SK-N-DZ (cell line): ENCODE data around the gene SLC43A1.

Source experiments
- DNase-seq: peaks from one replicate; pipeline ENCODE4 v3.0.0-alpha.2; 2015; ENCODE audit warnings: low spot score

The SLC43A1 gene

DNA sequence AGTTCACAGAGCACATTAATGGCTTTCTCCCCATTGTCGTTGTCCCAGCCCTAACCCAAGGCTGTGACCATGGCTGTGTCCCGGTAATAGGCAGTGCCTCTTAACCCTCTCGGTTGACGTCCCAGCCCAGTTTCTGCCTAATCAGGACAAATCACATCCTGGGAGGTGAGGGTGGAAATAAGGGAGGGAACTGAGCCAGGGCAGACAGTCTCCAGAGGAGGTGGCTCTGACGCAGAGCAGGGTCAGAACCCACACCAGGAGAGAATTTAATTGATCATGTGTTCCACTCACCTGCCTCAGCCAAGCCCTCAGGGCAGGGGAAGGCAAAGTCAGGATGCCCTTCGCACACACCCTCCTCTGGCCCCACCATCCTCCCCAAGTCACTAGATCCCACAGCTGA is 17.0 kb downstream of the SLC43A1 start:
- DNase-seq, result no peak

DNA sequence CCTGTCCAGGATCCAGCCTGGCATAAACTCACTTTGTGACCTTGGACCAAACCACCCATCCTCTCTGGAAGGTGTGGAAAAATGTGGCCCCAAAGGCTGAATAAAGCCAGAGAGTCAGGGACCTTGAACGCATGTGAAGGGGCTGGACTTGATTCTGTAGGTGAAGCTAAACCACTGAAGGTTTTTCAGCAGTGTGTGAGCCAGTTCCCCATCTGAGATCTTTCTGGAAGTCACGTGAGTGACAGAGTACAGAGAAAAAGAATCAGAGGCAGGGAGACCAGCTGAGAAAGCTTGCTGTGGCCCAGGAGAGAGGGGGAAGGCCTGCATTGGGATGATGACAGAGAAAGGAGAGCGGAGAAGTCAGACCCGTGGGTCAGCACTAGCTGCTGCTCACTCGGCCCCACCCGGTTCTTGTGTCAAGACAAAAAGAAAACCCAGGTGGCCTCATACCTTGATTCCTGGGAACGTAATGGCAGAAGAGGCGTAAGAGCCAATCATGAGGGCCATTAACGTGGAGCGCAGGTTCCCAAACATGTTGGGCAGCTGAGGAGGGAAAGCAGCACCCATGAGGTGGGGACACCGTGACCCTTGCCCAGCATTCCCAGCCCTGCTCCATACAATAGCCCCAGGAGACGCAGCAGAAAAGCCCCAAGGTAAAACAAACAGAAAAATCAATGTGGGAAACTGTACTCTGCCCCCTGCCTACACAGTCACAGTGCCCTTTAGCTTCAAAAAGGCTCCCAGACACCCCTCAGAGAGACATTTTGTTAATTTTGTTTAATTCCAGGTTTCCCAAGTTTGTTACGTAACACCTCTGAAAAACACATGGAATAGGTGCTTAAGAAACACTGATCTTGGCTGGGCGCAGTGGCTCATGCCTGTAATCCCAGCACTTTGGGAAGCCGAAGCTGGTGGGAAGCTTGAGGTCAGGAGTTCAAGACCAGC is 17.9 kb downstream of the SLC43A1 start:
- DNase-seq, result no peak

DNA sequence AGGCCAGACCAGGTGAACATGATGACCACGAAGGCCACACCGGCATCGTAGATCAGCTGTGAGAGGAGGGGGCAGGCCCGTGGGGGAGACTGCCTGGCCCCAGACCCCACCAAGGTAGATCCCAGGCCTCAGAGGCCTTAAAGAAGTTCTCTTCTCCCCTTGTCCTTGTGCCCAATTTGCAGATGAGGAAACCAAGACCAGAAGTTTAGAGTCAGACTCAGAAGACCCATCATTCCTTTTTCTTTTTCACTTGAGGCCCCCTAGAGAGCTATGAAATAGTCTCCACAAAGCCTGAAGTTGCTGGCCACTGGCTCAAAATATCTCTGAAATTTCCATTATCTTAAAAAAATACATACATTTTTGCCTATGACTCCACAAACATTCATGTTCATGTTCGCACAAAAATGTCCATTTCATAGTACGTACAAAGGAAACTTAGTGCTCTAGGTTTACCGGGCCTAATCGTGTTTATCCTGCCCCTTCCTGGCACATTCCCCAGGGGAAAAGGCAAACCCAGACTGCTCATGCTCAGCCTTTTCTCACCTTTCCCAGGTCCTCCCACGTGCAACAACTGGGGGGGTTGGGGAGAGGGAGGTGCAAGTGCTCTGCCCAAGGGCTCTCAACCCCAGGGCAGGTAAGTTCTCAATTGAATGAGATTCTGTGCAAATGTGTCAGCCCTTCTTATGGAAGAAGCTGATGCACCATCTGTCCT is 19.2 kb downstream of the SLC43A1 start:
- DNase-seq, result no peak

DNA sequence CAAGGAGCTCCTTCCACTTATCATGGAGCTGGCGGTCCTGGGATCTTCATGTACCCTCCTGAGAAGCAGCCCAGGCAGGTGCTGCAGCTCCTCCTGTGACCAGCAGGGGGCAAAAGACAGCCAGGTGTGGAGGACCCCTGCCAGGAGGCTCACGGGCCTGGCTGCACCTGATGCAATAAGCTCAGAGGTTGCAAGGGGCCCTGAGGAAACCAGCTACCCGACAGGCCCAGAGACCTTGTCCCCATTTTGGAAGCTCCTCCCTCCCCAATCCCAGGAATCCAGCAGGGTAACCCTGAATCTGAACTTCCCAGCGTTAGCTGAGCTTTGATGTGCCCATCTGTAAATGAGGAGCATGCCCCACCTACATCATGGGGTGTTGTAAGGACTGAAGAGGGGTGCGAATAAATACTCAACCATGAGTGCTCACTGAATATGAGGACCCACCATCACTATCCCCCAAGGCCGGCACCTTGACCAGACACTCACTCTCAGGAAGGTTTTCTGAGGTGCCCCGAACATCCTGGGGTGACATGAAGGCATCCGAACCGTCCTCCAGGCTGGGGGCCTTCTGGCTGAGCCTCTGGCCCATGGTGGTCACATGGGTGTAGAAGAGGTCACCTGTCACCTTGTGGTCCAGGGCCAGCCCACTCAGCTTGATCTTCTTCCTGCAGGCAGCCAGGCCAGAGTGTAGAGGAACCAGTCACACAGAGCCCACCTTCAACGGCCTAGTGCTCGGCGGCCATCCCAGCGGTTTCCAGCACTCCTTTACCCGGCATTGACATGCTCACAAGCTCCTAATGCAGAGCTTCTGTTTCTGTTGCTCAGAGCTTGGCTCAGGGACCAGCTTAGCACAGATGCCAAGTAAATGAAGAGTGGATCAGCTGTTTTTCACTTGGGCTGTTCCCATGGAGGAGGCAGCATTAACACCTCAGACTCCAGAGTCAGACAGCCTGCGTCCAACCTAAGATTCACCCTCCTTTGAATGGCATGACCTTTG is 21.7 kb downstream of the SLC43A1 start:
- DNase-seq, result peak; percentile 67

DNA sequence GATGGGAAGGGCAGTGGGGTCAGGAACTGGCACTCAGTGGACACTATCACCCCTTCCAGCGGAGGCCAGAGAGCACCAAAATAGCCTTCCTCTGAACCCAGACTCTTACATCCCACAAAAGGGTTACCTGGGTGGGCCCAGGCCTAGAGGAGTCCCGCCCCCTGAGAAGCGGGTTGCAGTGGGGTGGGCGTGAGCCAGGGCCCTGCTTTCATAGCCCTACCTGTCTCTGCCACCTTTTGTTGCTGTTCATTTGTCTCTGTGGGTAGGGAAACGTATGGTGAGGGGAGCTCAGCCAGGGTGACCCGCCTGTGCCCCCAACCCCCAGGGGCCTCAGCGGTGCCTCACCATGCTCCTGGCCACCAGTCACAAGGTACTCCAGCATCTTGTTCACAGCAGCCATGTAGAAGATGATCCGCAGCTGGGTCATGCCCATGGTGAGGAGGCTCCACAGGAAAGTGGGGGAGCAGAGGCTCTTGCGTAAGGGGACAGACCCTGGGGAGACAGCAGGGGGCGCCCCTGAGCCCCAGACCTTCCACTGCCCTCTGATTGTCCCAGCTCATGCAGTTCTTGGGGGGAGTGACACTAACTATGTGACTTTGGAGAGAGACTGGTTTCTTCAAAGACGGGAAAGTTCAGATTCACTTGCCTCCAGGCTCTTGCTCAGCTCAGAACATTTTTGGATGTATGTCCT is 24.0 kb downstream of the SLC43A1 start:
- DNase-seq, result peak; percentile 43

DNA sequence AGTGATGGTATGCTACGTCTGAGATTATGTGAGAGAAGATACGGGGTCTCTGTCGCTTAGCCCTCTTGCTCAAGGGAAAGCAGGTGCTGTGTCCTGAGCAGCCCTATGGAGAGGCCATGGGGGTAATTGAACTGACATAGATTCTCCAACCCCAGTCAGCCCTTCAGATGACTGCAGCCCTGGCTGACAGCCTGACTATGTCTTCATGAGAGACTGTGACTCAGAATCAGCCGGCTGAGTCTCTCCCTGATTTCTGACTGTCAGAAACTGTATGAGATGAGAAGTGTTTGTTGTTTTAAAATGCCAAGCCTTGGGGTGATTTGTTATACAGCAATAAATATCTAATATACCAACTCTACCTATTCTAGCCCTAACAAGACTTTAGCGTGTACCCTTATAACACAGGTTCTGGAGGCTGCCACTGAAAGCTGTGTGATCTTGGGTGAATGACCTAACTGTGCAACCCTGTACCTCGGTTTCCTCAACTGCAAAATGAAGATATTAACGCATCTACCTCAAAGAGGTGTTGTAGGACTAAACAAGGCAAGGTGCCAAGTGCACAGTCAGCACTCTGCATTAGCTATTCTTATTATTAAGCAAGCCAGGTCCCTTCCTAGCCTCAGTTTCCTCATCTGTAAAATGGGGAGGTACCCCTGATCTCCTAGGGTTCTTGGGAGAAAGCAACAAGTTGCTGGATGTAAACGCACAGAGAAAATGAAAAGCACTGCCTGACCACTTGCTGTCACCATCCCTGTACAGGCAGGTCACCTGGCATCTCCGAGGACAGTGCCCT is 24.9 kb downstream of the SLC43A1 start:
- DNase-seq, result no peak

DNA sequence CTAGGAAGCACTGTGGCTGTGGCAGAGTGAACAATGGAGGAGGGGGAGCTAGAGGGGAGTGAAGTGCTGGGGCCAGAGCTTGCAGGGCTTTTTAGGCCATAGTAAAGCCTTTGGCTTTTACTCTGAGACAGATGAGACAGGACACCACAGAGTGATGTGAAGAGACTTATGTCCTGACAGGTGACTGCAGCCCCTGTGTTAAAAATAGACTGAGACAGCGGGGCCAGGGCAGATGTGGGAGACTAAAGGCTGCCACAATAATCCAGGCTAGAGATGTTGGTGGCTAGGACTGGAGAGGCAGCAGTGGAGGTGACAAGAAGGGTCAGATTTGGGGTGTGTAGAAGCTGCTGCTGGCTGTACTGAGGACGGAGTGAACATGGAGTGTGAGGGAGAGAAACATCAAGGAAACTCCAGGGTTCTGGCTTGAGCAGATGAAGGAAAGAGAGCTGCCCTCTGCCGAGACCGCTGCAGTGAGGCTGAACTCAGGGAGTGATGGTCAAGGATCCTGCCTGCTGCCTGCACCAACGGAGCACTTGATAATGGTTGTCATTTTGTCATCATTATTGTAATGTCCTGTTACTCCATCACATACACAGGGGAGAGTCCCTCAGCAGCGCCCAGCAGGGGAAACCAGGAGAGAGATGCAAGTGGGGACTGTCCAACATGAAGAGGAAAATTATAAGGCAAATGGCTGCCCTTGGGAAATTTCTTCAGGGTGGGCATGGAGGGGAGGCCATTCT is 27.4 kb downstream of the SLC43A1 start:
- no peak for DNase-seq

DNA sequence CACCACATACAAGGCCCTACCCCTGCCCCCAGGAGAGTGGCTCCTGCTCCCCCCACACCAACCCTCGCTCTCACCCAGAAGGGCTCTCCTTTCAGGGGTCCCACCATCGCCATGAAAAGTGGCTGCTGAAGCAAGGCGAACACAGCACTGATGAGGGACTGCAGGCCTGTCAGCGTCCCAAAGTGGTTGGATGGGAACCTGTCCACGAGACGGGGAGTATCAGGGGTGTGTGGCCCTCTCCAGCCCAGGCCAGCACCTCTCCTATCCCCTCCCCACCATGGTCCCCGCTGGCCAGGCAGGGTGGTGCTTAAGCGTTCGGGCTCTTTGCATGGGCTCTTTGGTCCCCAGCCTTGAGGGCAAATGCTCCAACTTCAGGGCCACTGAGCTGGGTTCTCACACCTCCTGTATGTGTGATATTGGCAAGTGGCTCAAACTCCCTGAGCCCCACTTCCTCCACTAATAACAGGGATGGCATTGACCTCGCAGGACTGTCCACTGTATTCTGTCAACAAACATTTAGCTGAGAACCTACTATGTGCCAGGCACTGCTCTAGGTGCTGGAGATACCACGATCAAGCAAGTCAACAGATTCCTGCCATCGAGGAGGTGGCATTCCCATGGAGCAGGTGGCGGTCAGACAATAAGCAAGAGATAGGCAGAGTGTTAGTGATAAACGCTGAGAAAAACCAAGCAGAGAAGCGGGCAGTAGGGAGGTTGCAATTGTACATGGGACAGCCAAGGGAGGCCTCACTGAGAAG is 28.3 kb downstream of the SLC43A1 start:
- DNase-seq, result no peak

DNA sequence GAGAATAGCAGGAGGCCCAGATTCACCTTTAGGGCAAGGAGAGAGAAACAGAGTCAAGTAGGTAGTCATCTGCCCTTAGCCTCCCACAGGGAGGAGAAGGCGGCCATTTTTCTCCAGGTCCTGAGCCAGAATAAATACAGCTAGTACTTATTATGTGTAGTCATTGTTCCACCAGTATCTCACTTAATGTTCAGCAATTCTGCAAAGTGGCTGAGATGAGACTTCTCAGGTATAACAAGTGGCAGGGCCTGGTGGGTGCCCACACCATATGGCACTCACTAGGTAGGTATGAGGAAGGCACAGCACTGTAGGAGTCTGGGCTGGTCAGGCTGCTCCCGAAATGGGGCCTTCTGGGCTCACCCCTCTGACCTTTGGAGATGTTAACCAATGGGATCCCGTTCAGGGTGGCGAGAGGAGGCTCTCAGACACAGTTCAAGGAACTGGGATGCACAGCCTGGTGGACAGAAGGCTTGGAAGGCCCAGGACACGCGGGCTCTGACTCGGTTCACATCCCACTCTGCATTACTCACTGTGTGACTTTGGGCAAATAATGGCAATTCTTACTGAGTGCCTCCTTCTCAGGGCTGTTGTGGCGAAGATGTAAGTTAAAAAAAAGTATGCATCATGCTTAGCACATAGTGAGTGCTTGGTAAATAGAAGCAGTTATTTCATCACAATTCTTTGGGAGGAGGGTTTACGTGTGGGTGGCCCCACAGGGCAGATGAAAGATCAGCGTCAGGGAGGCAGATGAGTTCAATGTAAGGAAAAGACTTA is 30.1 kb downstream of the SLC43A1 start:
- DNase-seq, result no peak

DNA sequence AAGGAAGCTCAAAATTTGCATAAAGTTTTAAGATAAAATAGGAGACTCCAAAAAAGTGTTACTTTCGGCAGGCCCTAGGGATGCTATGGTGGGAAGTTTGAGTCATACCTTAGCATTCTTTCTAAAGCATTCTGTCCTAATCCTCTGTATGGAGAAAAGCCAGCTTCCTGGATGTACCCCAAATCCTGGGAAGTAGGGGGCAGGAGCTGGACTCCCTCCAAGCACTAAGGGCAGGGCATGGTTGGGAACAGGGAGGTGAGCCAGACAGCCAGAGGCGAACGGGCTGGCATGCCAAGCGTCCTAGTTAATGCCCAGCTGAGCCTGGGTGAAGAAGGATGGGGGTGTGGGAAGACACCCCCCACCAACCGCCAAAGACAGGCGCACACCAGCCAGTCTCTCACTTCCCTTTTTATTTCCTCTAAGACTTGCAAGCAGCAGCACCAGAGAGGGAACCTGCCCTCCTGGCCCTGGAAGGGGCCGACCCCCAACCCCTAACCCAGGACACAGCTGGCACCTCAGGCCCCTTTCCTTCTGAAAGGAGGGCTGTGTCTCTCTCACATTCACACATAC is 31.3 kb downstream of the SLC43A1 start:
- no peak for DNase-seq

DNA sequence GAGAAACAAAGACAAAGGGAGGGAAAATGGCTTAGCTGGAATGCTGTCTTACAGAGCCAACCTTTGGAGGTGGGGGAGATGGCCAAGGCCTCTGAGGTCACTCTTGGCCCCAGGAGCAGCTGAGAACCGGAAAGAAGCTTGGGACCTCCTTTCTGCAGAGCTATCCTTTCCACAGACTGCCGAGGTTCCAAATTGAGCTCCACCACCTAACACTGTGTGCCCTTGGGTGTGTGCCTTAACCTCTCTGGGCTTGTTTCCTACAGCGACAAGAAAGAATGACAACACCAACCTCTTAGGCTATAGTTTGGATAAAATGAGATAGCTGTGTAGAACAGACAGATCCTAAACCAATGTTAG is 32.0 kb downstream of the SLC43A1 start:
- DNase-seq, result no peak

DNA sequence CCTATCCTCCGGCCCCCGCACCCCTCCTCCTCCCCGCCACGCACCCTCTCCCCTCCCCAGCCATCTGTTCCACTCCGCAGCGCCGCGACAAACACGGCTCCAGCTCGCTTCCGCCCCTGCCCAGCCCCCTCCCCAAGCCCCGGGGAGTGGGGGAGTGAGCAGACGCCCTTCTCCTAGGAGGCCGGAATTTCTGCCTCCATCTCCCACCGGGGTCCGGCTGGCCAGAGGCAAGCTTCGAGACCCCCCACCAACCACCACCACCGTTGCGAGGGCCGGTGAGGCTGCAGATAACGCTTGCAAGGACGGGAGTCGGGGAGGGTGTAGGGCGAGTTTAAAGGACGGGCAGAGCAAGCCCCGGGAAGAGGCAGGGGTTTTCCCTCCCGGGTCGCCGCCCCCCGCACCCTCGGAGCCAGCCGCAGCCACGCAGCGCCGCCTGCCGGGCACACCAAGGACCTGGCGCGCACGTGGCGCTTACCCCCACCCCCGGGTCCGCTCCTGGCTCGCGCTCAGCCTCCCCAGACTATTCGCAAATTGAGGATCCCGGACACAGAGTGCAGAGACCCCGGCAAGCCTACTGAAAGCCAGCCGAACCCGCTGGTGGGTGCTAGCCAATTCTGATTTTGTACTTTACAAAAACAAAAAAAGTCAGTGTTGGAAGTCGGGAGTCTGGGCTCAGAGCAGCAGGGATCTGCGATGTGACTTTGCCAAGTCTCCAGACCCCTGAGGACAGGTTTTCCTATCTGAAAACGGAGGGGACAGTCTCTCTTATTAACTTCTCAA is 32.5 kb downstream of the SLC43A1 start:
- peak; percentile 82 for DNase-seq

DNA sequence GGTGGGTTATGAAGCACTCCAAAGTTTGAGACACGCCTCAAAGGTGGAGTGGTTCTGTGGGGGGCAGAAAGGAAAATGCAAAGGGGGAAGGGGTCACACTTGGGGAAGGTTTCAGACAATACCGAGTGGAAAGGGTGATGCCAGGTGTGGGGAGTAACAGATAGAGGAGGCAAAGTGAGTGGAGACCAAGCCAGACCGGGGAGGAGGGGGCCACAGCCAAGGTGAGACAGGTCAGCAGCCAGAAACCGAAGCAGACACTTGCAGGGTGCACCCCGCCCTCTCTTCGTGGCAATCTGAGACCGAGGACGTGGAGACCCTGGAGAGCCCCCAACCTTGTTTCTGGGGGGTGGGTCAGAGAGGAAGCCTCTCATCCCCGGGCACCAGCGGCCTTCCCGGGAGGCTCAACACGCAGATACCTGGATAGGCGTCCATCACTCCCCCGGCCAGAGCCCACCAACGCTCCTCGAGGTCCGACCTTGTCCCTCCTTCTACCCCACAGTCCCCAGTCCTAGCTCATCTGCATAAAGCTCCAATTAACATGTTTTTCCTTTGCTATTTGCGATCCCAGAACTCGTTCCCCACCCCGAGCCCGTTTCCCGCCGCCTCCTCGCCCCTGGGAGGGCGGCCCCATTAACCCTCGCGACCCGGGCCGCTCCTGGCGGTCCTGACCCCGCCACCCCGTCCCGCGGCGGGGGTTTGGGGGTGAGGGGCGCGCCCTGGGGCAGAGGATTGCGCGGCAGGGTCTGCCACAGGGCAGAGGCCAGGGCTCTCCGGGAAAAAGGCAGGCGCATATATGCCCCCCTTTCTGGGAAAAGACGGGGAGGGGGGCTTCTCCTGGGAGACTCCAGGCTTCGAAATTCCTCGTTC is 33.4 kb downstream of the SLC43A1 start:
- DNase-seq, result no peak

DNA sequence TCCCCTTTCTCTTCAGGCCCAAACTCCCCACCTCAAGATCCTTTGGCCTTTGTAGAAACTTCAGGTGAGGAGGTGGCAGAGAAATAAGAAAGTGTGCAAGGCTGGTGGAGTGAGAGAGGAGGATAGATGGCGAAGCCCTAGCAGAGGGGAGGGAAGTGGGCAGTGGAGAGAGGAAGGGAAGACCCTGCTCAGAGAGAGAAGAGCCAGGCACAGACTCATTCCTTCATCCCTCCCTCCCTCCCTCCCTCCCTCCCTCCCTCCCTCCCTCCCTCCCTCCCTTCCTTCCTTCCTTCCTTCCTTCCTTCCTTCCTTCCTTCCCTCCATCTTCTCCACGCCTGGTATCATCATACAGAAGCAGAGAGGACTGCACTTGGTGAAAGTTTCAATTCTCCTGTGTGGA is 34.2 kb downstream of the SLC43A1 start:
- no peak for DNase-seq

DNA sequence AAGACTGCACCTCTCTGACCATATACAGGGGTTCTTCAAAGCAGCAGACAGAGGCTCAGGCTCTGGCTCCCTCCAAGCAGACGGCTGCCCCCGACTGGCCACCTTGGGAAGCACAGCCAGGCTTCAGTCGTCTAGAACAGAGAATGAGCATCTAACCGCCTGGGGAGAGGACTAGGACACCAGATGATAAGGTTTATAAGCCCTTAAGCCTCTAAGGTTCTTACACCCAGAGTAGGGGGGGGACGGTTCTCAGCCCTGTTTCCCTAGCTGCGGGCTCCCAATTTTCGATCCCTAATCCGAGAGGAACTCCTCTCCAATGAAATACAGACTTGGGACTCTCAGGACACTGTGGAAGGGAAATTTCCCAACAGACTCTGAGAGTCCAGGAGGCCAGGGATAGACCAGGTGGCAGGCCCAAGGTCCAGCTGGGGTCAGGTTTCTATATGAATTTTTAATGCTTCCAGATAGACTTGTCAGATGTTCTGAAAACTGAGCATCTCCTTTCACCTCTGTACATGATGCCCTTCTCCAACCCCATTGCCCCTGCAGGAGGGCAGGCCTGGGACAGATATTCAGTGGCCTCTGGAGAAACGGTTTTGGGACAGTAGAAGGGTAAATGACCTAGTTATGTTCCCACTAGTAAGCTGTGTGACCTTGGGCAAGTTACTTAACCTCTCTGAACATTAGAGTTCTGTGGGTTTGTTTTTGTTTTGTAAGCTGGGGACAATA is 34.9 kb downstream of the SLC43A1 start:
- peak; percentile 85 for DNase-seq
